WTC11 (cell line): ENCODE data around the gene UBE2D2.

Source experiments
- ESRRA ChIP-seq: sonication (generic); formaldehyde crosslinking; IDR thresholded peaks from 2 replicates; pipeline ENCODE4 v1.8.1; 2022; ENCODE audit warnings: mild to moderate bottlenecking, missing genetic modification reagents, borderline replicate concordance
- TF ChIP-seq, protein P1 (sequence below): fragments of 200-600 bp; IDR thresholded peaks from 2 replicates; pipeline ENCODE4 v1.8.0; 2022; ENCODE audit warnings: antibody characterized with exemption
- TF ChIP-seq, protein P2 (sequence below): sonication (generic); formaldehyde crosslinking; IDR thresholded peaks from 2 replicates; pipeline ENCODE4 v1.8.1; 2022; ENCODE audit warnings: mild to moderate bottlenecking, missing genetic modification reagents, moderate library complexity, borderline replicate concordance
- TF ChIP-seq, protein P3 (sequence below): sonication (generic); formaldehyde crosslinking; IDR thresholded peaks from 2 replicates; pipeline ENCODE4 v1.8.1; 2022; ENCODE audit warnings: missing genetic modification reagents, borderline replicate concordance

DNA sequence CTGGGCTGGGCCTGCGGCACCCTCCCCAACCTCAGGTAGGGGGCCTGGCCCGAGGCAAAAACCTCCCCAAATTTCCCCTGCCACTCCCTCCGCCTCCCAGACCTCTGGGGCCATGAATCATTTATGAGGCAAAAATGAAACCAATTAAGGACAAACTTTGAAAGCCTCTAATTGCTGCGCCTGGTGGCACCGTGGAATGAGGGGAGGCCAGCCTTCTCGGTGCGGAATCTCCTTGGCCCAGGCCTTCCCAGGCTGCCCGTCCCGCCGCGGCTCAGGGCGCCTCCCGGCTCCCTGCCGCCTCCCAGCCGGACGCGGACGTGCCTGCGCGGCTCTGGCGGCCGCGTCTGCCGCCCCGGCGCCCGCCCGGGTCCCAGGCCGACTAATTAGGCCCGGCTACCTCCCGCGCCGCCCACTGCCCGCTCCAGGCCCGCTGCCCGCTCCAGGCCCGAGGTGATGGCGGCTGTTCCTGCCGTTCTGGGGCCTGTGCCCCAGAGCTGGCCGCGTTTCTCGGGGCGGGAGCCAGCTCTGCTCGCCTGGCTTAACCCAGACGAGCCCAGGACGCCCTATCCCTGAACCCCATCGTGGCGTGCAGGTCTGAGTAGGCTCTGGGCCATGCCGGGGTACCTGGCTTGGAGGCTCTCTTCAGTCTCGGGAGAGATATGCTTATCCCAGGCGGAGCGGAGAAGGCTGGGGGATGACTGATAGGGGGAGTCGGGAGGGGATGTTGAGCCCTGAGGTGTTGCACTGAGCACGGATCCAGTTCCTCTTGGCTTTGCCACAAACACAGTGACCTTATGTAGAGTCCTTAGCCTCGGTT lies 107.1 kb downstream of the UBE2D2 start:
- TF ChIP-seq, protein P1, sequence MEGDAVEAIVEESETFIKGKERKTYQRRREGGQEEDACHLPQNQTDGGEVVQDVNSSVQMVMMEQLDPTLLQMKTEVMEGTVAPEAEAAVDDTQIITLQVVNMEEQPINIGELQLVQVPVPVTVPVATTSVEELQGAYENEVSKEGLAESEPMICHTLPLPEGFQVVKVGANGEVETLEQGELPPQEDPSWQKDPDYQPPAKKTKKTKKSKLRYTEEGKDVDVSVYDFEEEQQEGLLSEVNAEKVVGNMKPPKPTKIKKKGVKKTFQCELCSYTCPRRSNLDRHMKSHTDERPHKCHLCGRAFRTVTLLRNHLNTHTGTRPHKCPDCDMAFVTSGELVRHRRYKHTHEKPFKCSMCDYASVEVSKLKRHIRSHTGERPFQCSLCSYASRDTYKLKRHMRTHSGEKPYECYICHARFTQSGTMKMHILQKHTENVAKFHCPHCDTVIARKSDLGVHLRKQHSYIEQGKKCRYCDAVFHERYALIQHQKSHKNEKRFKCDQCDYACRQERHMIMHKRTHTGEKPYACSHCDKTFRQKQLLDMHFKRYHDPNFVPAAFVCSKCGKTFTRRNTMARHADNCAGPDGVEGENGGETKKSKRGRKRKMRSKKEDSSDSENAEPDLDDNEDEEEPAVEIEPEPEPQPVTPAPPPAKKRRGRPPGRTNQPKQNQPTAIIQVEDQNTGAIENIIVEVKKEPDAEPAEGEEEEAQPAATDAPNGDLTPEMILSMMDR = no peak
- TF ChIP-seq, protein P2, sequence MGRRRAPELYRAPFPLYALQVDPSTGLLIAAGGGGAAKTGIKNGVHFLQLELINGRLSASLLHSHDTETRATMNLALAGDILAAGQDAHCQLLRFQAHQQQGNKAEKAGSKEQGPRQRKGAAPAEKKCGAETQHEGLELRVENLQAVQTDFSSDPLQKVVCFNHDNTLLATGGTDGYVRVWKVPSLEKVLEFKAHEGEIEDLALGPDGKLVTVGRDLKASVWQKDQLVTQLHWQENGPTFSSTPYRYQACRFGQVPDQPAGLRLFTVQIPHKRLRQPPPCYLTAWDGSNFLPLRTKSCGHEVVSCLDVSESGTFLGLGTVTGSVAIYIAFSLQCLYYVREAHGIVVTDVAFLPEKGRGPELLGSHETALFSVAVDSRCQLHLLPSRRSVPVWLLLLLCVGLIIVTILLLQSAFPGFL (CRISPR knock-in tag) = no peak
- TF ChIP-seq ESRRA (CRISPR knock-in tag) = no peak
- TF ChIP-seq, protein P3, sequence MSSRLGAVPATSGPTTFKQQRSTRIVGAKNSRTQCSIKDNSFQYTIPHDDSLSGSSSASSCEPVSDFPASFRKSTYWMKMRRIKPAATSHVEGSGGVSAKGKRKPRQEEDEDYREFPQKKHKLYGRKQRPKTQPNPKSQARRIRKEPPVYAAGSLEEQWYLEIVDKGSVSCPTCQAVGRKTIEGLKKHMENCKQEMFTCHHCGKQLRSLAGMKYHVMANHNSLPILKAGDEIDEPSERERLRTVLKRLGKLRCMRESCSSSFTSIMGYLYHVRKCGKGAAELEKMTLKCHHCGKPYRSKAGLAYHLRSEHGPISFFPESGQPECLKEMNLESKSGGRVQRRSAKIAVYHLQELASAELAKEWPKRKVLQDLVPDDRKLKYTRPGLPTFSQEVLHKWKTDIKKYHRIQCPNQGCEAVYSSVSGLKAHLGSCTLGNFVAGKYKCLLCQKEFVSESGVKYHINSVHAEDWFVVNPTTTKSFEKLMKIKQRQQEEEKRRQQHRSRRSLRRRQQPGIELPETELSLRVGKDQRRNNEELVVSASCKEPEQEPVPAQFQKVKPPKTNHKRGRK (CRISPR knock-in tag) = no peak
